ENCODE results near the gene TMEM151B. TPM values are rescaled to one million over a fixed set of nuclear protein-coding genes. Genes with fewer than 3 reads are reported as not detected.
A peak's percentile ranks its signal among the peaks of the same experiment; 100 is the strongest.

TMEM151B gene
- total and polyA plus RNA-seq, 2 experiments from 2014 or later, result 0.30 TPM

GRCh38 chr6:44262467-44263353, 7.5 kb upstream of the TMEM151B start:
- WGBS (ENCODE audit: low lambda C conversion rate, missing lambda C conversion rate), result 78% methylated on average over 7 of the region's 7 CpGs
- peak overlapping the region; percentile 34 for H3K27ac ChIP-seq
- no peak overlapping the region for H3K4me3 ChIP-seq
- no peak for TF ChIP-seq EZH2 (IDR thresholded peaks at IDR 0.05; ENCODE audit: borderline replicate concordance)
- TF ChIP-seq CTCF (IDR thresholded peaks at IDR 0.05; ENCODE audit: poor library complexity), result no peak
- TF ChIP-seq EZH2phosphoT487 (IDR thresholded peaks at IDR 0.05; ENCODE audit: low read depth, severe bottlenecking, unreplicated experiment), result no peak
- no peaks in the 10 kb centered on the region for H3K9me2 ChIP-seq (replicated peaks; ENCODE audit: insufficient read depth)
- no peak overlapping the region for H2AFZ ChIP-seq
- H3K79me2 ChIP-seq, result peaks cover 27% of the 10 kb centered on the region
- no peaks in the 10 kb centered on the region for H3K9me3 ChIP-seq (ENCODE audit: low read depth)
- H4K20me1 ChIP-seq (ENCODE audit: insufficient read depth, poor library complexity, severe bottlenecking), result peaks cover 10% of the 10 kb centered on the region
- no peaks in the 10 kb centered on the region for H3K36me3 ChIP-seq (replicated peaks; ENCODE audit: insufficient read depth, low read depth)
- peak overlapping the region; percentile 98 for H3K4me2 ChIP-seq
- H3K27me3 ChIP-seq, result no peaks in the 10 kb centered on the region
- peaks cover 23% of the 10 kb centered on the region for H3K4me1 ChIP-seq (ENCODE audit: insufficient read depth)
- DNase-seq (ENCODE audit: low spot score), result no peak

DNA sequence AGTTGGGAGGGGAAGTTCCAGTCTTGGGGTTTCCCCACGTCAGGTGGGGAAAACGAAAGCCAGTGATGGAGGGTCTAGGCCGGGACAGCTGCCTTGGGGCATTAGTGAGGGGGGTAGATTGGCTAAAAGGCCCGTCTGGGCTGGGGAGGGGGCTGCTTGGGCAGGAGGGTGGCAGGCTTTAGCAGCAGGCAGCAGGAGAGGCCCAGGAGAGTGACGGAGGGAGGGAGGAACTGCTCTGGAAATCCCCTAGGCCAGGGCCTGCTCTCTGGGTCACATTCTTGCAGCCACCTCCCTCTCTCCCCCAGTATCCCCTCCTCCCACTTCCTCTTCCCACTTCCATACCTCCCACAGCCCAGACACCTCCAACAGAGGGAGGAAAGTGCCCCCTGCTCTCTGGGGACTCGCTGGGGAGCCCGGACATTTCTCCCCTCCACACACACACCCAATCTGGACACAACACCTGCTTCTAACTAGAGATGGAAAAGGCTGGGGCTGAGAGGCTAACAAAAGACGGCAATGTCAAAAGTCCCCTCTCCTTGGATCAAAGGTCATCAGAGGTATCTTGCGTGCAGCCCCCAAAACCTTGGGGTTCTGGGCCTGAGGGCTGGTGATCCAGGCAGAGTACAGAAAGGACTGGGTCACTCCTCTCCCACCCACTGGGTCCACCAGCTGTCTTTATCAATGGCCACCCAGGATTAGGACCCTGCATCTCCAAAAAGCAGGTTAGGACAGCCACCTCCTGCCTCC, 6.7 kb upstream of the TMEM151B start:
- no peak overlapping the region for H2AFZ ChIP-seq
- peak overlapping the region; percentile 98 for H3K4me2 ChIP-seq
- WGBS (ENCODE audit: low lambda C conversion rate, missing lambda C conversion rate), result 63% methylated on average over 8 of the region's 9 CpGs
- peaks cover 27% of the 10 kb centered on the region for H3K79me2 ChIP-seq
- no peaks in the 10 kb centered on the region for H3K9me3 ChIP-seq (ENCODE audit: low read depth)
- TF ChIP-seq EZH2phosphoT487 (IDR thresholded peaks at IDR 0.05; ENCODE audit: low read depth, severe bottlenecking, unreplicated experiment), result no peak
- no peak for TF ChIP-seq CTCF (IDR thresholded peaks at IDR 0.05; ENCODE audit: poor library complexity)
- TF ChIP-seq EZH2 (IDR thresholded peaks at IDR 0.05; ENCODE audit: borderline replicate concordance), result no peak
- peaks cover 4% of the 10 kb centered on the region for H3K27me3 ChIP-seq
- peak overlapping the region; percentile 93 for H3K27ac ChIP-seq
- H3K9me2 ChIP-seq (replicated peaks; ENCODE audit: insufficient read depth), result no peaks in the 10 kb centered on the region
- DNase-seq (ENCODE audit: low spot score), result peak; percentile 69
- peaks cover 10% of the 10 kb centered on the region for H4K20me1 ChIP-seq (ENCODE audit: insufficient read depth, poor library complexity, severe bottlenecking)
- H3K4me1 ChIP-seq (ENCODE audit: insufficient read depth), result peaks cover 23% of the 10 kb centered on the region
- H3K4me3 ChIP-seq, result peak overlapping the region; percentile 77
- H3K36me3 ChIP-seq (replicated peaks; ENCODE audit: insufficient read depth, low read depth), result no peaks in the 10 kb centered on the region

DNA sequence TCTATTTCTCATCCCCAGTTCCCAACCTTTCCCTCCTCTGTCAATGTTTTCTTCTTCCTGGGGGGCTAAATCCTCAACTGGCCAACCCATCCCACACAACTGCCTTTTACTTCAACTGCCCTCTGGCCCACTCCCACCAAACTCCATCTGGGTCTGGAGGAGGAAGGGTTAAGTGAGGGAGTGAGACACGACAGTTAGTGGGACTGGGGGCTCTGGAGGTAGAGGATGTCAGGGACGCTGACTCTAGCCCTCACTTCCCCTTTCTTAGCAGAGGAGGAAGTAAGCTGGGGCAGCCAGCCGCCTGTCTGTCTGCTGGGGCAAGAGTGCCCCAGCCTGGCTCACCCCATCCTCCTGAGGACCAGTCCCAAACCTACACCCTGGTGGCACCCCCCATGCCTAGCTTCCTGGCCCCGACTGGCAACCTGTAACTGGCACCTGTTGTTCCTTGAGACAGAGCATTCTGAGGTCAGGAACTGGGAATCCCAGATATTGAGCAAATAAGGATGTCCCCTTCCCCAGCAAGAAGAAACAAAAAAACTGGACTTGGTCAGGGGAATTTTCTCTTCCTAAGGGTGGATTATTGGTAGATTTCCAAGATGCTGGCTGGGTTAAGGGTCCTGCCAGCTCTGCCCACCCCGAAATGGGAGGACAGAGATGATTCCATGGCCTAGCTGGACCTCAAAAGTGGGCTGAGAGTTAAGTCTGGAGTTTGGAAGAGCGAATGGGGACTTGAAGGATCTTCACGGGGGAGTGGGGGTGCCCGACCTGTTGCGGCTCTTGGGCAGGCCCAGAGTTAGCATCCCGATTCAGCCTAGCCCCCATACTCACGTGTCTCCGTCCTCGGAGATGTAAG, 5.9 kb upstream of the TMEM151B start:
- H3K27ac ChIP-seq, result peak overlapping the region; percentile 93
- H3K4me1 ChIP-seq (ENCODE audit: insufficient read depth), result peaks cover 23% of the 10 kb centered on the region
- no peak for DNase-seq (ENCODE audit: low spot score)
- no peaks in the 10 kb centered on the region for H3K9me2 ChIP-seq (replicated peaks; ENCODE audit: insufficient read depth)
- H3K4me3 ChIP-seq, result peak overlapping the region; percentile 77
- H2AFZ ChIP-seq, result peak overlapping the region; percentile 56
- no peaks in the 10 kb centered on the region for H3K9me3 ChIP-seq (ENCODE audit: low read depth)
- H4K20me1 ChIP-seq (ENCODE audit: insufficient read depth, poor library complexity, severe bottlenecking), result peaks cover 10% of the 10 kb centered on the region
- WGBS (ENCODE audit: low lambda C conversion rate, missing lambda C conversion rate), result 17% methylated on average over 13 of the region's 13 CpGs
- peaks cover 27% of the 10 kb centered on the region for H3K79me2 ChIP-seq
- no peaks in the 10 kb centered on the region for H3K36me3 ChIP-seq (replicated peaks; ENCODE audit: insufficient read depth, low read depth)
- H3K27me3 ChIP-seq, result peaks cover 12% of the 10 kb centered on the region
- peak overlapping the region; percentile 98 for H3K4me2 ChIP-seq
- TF ChIP-seq EZH2phosphoT487 (IDR thresholded peaks at IDR 0.05; ENCODE audit: low read depth, severe bottlenecking, unreplicated experiment), result no peak
- TF ChIP-seq EZH2 (IDR thresholded peaks at IDR 0.05; ENCODE audit: borderline replicate concordance), result no peak
- no peak for TF ChIP-seq CTCF (IDR thresholded peaks at IDR 0.05; ENCODE audit: poor library complexity)
